Upper lobe of right lung (tissue), 1 donor: ENCODE measurements around the gene TNS1. TPM values are rescaled to one million over a fixed set of nuclear protein-coding genes. Genes with fewer than 3 reads are reported as not detected.

ENCODE experiments used
- ATAC-seq: fragments of 200-7000 bp; cut with Tn5 transposase; one replicate; pipeline ENCODE4 v1.9.1; 2020; ENCODE audit warnings: mild to moderate bottlenecking, moderate library complexity
- DNase-seq: peaks from one replicate; pipeline ENCODE4 v3.0.0-alpha.2; 2020
- H3K27ac ChIP-seq: fragments of 200-600 bp; one replicate; pipeline ENCODE4 v1.8.0; 2022
- H3K27me3 ChIP-seq: fragments of 200-600 bp; one replicate; pipeline ENCODE4 v1.8.0; 2022; ENCODE audit warnings: mild to moderate bottlenecking
- H3K36me3 ChIP-seq: fragments of 200-600 bp; one replicate; pipeline ENCODE4 v1.8.0; 2022
- H3K4me1 ChIP-seq: fragments of 200-600 bp; one replicate; pipeline ENCODE4 v1.8.0; 2022
- H3K4me3 ChIP-seq: fragments of 200-600 bp; one replicate; pipeline ENCODE4 v1.8.0; 2022; ENCODE audit warnings: mild to moderate bottlenecking
- H3K9me3 ChIP-seq: fragments of 200-600 bp; one replicate; pipeline ENCODE4 v1.8.0; 2022
- intact Hi-C: fragments of 100-400 bp; cut with DNase I; formaldehyde crosslinking; loops from one replicate; pipeline ENCODE4 v1.11.0; 2022
- total RNA-seq: library from RNA; stranded (reverse); fragmentation: NEBNext Ultra II Directional; extraction: Animal tissue kit (Norgen Biotek cat#: 25700); gene quantifications from one replicate; pipeline ENCODE4 v1.2.1, GENCODE V29; 2021
- TF ChIP-seq, protein P1 (sequence below): fragments of 200-600 bp; IDR thresholded peaks from one replicate; pipeline ENCODE4 v1.8.0; 2022; ENCODE audit warnings: antibody characterized with exemption
- donor health status: DM: no; HTN: yes; CAD: no; lungs with severe emphysema.

The TNS1 gene
- total RNA-seq, 1 donor from 2014 or later: 669 TPM

DNA sequence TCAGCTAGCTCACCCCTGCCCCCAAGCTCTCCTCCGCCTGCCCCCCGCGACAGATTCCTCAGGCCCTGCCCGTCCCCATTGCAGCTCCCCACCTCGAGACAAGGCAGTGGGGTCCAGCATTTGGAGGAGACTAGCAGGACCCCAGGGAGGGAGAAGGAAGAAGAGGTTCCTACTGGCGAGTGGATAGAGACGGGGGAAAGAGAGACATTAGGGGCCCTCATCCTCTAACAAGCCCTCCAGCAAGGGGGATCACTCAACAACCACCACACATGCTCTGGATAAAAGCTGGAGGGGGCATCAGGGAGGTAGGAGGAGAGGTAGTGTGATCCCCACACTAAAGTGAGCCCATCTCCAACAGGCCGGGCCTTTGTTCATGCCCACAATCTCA is 8.9 kb upstream of the TNS1 start:
- no peak overlapping the region for H3K4me3 ChIP-seq
- TF ChIP-seq, protein P1, sequence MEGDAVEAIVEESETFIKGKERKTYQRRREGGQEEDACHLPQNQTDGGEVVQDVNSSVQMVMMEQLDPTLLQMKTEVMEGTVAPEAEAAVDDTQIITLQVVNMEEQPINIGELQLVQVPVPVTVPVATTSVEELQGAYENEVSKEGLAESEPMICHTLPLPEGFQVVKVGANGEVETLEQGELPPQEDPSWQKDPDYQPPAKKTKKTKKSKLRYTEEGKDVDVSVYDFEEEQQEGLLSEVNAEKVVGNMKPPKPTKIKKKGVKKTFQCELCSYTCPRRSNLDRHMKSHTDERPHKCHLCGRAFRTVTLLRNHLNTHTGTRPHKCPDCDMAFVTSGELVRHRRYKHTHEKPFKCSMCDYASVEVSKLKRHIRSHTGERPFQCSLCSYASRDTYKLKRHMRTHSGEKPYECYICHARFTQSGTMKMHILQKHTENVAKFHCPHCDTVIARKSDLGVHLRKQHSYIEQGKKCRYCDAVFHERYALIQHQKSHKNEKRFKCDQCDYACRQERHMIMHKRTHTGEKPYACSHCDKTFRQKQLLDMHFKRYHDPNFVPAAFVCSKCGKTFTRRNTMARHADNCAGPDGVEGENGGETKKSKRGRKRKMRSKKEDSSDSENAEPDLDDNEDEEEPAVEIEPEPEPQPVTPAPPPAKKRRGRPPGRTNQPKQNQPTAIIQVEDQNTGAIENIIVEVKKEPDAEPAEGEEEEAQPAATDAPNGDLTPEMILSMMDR: no peak
- intact Hi-C loops: no loop called here
- no peaks in the 10 kb centered on the region for H3K9me3 ChIP-seq
- H3K4me1 ChIP-seq: peaks cover 14% of the 10 kb centered on the region
- ATAC-seq (no peak), DNase-seq (no peak)
- no peaks in the 10 kb centered on the region for H3K36me3 ChIP-seq
- no peaks in the 10 kb centered on the region for H3K27me3 ChIP-seq
- no peak overlapping the region for H3K27ac ChIP-seq

DNA sequence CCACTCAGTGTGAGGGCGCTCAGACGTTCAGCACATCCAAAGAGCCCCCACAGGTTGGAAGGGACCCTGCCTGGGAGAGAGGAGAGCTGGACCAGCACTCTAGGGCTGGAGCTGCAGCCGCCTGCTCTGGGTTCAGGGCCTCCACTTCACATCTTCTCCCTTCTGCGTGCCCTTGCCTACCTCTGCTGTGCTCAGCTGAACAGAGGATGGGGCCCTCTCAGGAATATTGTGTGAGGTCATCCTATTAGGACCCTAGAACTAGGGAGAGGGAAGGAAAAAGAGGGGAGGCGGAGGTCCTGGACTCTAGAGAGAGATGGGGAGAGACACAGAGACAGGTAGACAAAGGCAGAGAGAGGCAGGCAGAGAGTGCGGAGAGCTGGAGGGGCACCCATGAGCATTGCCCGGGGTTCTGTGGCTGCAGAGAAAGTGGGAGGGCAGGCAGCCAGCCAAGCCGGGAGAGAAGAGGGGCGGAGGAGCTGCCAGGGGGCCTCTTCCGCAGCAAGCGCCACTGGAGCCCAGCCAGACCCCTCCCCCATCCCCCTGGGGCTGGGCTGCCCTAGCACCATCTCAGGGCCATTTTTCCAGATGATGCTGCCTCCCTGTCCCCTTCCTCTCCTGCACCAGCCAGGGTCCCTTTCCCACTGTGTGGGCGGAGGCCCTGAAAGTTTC is 8.3 kb upstream of the TNS1 start:
- Histone ChIP-seq H3K9me3 (no peaks in the 10 kb centered on the region), H3K27ac (no peak overlapping the region), H3K36me3 (no peaks in the 10 kb centered on the region), H3K4me1 (peaks cover 14% of the 10 kb centered on the region), H3K4me3 (no peak overlapping the region), H3K27me3 (no peaks in the 10 kb centered on the region)
- intact Hi-C loops: no loop called here
- TF ChIP-seq, protein P1: no peak
- DNase-seq: no peak
- no peak for ATAC-seq

DNA sequence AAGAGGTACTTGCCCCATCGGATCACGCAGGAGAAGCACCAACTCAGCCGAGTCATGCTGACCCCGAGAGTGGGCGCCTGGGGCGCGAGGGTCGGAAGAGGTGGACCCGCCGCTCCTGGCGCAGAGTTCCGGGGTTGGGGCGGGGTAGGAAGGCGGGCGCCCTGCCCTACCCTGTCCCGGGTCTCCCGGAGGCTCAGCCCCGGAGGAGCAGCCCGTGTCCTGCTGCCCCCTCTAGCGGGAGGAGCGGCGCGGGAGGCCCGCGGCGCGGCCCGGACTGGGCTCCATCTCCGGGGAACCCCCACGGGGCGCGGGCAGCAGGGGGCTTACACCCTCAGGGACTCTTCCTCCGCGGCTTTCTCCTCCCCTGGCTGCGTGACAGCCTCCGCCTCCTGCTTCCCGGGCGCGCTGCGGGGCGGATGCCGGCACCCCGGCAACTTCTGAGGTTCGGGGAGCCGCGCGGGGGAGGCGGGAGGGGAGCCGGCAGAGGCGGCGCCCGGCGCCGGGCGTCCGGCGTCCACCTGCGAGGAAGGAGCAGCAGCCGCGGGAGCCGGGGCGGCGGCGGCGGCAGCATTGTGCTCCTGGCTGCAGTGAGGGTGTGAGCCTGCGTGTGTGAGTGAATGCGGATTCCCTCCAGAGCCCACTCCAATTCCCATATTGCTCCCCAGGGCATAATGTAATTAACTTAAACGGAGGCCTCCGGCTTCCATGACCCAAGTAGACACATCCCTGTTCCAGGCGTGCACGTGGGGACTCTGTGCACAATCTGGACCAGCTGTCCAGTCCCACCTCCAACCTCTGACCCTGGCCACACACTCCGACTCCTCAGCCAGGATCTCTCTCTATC is 7.6 kb upstream of the TNS1 start:
- intact Hi-C loops: no loop called here
- peak; percentile 76 for DNase-seq

DNA sequence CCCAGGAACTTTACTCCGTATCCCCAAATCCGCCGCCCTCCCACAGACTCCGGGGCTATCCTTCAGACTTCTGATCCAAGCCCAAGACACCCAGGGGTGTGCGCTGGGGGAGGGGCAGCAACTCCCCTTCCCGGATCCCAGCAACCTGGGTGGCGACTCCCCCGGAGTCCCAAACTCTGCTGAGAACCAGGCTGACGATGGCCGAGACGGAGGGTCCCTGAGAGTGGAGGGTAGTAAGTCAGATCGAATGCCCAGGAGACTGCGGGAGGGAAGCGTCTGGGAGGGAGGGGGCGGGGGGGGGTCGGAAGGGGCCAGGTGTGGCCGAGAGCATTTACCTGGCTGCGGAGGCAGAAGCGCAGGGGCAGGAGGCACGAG is 7.0 kb upstream of the TNS1 start:
- TF ChIP-seq, protein P1: no peak
- Histone ChIP-seq H3K4me3 (peak overlapping the region; percentile 49), H3K27ac (no peak overlapping the region), H3K4me1 (peaks cover 14% of the 10 kb centered on the region), H3K36me3 (no peaks in the 10 kb centered on the region), H3K27me3 (no peaks in the 10 kb centered on the region), H3K9me3 (no peaks in the 10 kb centered on the region)
- DNase-seq (no peak), ATAC-seq (no peak)
- intact Hi-C loops: no loop called here

More for the DNA sequence above, 7.6 kb upstream of the TNS1 start:
- Histone ChIP-seq H3K9me3 (no peaks in the 10 kb centered on the region), H3K27me3 (no peaks in the 10 kb centered on the region), H3K4me3 (peak overlapping the region; percentile 49), H3K27ac (no peak overlapping the region), H3K36me3 (no peaks in the 10 kb centered on the region), H3K4me1 (peaks cover 14% of the 10 kb centered on the region)
- peak; percentile 80 for ATAC-seq
- TF ChIP-seq, protein P1: peak; percentile 58

DNA sequence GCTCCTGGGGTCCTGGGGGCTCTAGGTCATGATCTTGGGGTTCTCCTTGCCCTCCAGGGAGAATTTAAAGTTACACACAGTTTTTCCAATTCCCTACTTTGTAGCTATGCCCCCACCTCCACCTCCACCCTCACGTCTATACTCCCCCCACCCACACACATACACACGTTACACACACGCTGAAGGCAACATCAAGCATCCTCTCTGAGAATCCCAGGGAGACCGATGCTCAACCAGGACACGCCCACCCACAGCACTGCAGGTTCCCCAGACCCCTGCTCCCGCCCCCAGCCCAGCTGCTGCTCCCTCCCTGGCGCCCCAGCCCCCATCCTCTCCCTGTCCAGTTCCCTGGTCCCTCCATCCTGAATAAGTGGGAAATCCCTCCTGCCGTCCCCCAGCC is 6.4 kb upstream of the TNS1 start:
- H3K36me3 ChIP-seq: no peaks in the 10 kb centered on the region
- H3K9me3 ChIP-seq: no peaks in the 10 kb centered on the region
- peaks cover 14% of the 10 kb centered on the region for H3K4me1 ChIP-seq
- intact Hi-C loops: no loop called here
- no peaks in the 10 kb centered on the region for H3K27me3 ChIP-seq
- TF ChIP-seq, protein P1: no peak
- ATAC-seq (no peak), DNase-seq (no peak)
- no peak overlapping the region for H3K27ac ChIP-seq
- no peak overlapping the region for H3K4me3 ChIP-seq
